Kidney glomerular epithelial cell (primary cell): Measurements from ENCODE around the gene TTLL4.
"Not testable (repeated sequence)": the region's sequence is repeated elsewhere in the genome, so short reads cannot be mapped to it uniquely, and the experiment has no call there.

Experiments used
- DNase-seq: peaks from one replicate; lab custom pipeline; 2025; lab: John Stamatoyannopoulos, UW

TTLL4 gene

GRCh38 chr2:218745559-218746469 is 35.2 kb downstream of the TTLL4 start:
- DNase-seq = no peak

DNA sequence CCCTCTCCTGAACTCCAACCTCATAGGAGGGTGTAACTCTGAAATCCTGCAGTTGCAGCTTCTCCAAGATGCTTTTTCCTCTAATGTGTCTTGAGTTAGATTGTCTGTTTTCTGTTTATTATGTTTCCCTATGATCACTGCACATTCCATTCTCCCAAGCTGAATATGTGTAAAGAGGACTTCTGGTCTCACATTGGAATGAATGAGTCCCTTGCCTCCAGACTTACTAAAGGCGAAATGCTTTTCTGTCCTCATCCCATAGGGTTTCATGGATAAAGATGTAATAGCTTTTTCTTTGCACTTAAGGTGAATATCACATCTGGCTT is 35.8 kb downstream of the TTLL4 start:
- no peak for DNase-seq

DNA sequence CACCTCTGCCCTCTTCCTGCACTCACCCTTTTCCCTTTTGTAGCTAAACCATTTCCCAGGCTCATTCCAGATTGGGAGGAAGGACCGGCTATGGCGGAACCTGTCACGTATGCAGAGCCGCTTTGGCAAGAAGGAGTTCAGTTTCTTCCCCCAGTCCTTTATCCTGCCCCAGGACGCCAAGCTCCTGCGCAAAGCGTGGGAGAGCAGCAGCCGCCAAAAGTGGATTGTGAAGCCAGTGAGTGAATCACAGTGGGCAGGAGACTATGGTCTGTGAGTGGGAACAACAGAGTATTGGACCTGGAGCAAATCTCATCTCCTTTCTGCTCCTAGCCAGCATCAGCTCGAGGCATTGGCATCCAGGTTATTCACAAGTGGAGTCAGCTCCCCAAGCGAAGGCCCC is 36.3 kb downstream of the TTLL4 start:
- no peak for DNase-seq

- no peak for DNase-seq
Measured at GRCh38 chr2:218748741-218749441, 38.3 kb downstream of the TTLL4 start.

GRCh38 chr2:218754201-218754600 is 43.6 kb downstream of the TTLL4 start:
- no peak for DNase-seq

DNA sequence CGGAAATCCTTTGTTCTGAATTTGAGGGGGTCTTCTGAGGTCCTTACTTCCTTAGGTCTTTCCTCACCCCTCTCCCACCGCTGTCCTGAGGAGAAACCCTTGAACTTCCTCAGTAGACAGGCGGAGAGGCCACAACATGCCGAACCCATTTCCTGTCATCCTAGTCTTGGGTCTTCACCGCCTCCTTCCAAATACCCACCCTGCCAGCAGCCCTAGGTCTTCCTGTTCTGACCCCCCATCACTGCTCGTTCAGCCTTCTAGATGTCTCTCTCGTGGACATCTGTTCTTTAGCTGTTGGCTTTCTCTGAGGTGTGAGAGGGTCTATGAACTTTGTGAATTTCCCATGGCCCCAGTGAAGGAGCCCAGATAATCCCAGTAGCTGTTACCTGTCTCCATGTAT is 44.1 kb downstream of the TTLL4 start:
- no peak for DNase-seq

DNA sequence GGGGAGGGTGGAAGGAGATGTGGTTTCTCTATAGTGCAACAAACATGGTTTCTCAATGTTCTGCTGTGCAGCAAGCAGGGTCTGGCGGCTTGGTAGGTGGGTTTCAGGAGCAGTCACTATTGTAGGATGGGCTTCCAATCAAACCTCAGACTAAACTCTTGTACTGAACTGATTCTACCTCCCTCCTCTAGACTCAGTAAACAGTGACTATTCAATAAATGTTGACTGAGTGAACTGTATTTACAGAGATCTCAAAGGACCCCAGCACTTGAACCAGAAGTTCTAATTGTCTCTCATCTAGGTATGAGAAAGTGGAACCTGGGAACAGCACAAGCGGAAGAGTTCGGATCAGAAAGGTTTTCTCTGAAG is 44.5 kb downstream of the TTLL4 start:
- DNase-seq = no peak

- DNase-seq = no peak
Measured at GRCh38 chr2:218755567-218756404, 45.2 kb downstream of the TTLL4 start.

- no peak for DNase-seq
Measured at GRCh38 chr2:218756599-218757377, 46.2 kb downstream of the TTLL4 start.

- DNase-seq = no peak
Measured at GRCh38 chr2:218761795-218762194, 51.2 kb downstream of the TTLL4 start.

GRCh38 chr2:218772759-218773158 is 62.1 kb downstream of the TTLL4 start:
- DNase-seq = not testable (repeated sequence)

DNA sequence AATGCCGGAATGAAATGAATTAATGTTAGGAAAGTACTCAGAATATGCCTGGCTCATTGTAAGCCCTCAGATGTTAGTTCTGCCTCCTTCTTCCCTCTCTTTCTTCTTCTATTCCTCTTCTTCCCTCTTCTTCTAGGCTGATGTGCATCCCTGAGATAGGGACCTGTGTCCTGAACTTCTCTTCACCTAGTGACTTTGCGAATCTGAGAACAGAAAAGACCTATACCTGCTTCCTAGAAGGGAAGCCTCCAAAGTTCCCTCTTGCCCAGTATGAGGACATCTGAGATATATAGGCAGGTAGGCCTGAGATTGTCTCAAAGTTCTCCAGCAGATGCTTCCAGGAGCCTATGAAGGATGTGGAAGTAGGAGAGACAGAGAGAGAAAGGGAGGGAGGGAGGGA is 63.2 kb downstream of the TTLL4 start:
- no peak for DNase-seq

- no peak for DNase-seq
Measured at GRCh38 chr2:218776488-218776887, 65.9 kb downstream of the TTLL4 start.

DNA sequence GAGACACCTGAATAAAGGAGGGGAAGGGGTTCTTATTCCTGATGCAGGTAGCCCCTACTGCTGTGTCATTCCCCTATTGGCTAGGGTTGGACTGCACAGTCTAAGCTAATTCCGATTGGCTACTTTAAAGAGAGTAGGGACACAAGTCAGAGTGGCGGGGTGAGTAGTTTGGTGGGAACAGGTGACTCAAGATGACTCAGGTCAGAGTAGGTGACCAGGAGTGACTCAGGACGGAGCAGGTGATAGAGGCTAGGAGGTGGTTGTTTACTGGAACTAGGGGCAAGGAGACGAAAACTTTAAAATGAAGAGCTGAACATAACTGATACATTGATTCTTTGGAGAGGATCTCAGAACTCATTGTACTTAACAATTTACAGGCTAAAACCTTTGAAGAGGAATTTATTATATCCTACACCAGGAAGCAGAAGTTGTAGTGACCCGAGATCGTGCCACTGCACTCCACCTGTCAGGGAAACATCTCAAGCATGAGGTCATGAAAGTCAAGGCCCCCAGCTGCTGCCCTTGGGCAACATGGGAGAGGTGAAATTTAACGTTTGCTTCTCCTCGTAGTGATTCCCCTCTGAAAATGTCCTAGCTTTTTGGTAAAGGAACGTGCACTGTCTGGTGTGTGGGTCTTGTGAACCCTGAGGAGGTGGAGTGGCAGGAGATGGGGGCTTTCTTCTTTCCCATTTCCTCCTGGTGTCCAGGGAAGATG is 66.8 kb downstream of the TTLL4 start:
- DNase-seq = no peak

DNA sequence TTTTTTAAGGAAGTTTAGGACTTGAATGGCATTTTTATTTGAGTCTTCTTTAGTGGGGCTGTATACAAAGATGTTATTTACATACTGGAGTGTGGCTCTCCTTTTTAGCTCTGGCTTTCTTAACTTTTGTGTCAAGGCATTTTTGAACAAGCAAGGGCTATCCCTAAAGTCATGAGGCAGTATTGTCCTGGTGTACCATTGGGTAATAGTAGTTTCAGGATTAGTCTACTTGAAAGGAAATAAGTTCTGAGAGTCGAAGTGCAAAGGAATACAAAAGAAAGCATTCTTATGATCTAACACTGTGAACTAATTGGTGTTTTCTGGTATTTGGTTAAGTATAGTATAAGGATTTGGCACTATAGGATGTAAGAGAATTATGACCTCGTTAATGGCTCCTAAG is 69.4 kb downstream of the TTLL4 start:
- DNase-seq = no peak

DNA sequence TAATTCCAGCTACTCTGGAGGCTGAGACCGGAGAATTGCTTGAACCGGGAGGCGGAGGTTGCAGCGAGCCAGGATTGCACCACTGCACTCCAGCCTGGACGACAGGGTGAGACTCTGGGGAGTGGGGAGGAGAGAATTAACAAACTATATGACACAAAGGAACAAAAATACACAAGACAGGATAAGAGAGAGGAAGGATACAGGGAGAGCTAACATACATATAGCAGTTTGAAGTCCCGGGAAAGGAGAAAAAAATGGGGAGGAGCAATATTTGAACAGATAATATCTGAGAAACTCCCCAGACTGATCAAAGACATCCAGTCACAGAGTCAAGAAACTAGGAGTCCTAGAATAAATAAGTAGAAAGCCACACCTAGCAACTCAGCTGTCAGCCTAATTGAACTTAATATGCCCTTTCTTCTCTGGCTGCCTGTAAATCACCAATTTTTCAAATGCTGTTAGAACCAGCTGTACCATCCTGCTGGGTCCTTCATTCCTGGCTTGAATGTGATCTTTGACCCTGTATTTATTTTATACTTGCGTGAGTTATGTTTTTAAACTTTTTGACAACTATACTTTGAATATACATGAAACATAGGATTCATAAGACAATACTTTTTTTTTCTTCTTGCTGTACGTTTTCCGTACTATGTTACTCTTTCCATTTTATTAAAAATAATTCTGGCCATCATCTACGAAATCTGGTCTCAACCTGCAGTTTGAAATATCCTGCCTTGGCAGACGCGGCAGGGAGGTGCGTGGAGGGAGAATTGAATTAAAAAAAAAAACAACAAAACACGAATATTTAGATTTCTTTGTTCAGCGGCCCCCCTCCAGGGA is 70.4 kb downstream of the TTLL4 start:
- DNase-seq = no peak

GRCh38 chr2:218781691-218782527 is 71.3 kb downstream of the TTLL4 start, which contains the start of gene CYP27A1:
CYP27A1 (plus strand) TSS chr2:218782147; CDS start chr2:218782183, 36 bp downstream.
- DNase-seq = no peak

DNA sequence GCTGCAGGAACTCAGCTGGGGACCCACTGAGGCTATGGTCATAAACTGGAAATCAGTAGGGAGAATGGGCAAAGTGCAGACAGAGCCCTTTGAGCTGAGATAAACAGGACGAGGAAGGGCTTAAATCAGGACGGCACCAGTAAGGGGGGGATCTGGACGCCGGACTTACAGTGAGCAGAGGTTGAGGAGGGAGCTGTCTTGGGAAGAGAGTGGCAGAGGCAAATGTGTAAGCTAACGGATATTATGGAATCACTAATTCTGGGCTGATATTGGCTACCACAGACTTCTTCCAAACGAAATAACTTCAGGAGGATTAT is 71.9 kb downstream of the TTLL4 start:
- no peak for DNase-seq

- DNase-seq = no peak
Measured at GRCh38 chr2:218783688-218784087, 73.1 kb downstream of the TTLL4 start.
